HEK293 (cell line): Measurements from ENCODE around the gene XK.

ENCODE experiments used
- CTCF ChIA-PET: fragments of 350-600 bp; formaldehyde crosslinking; extraction: SDS; loops from one replicate; lab custom pipeline; 2021; ENCODE audit warnings: antibody characterized with exemption; lab: Yijun Ruan, JAX
- POLR2A ChIA-PET: fragments of 300-600 bp; formaldehyde crosslinking; extraction: SDS; loops from one replicate; lab custom pipeline; 2020; ENCODE audit warnings: antibody characterized with exemption, inconsistent platforms; lab: Yijun Ruan, JAX
- H3K27ac ChIP-seq: fragments of 200-500 bp; sonication (Bioruptor generic); 2 replicates; pipeline ENCODE4 v1.5.1; 2014; ENCODE audit warnings: low read depth, low read length, control low read depth, inconsistent platforms; ENCODE audit errors: extremely low read depth
- H3K36me3 ChIP-seq, 2 experiments: fragments of 200-500 bp in 1 of 2; sonication (Bioruptor generic) in 1 of 2; 1 replicate in 1 of 2; 2 replicates in 1 of 2; pipeline ENCODE4 v1.5.1; 2014 to 2017; ENCODE audit warnings: inconsistent platforms in 2 of 2, low read length in 2 of 2; ENCODE audit not compliant: control insufficient read depth in 2 of 2, insufficient read depth in 1 of 2
- H3K4me1 ChIP-seq: fragments of 200-500 bp; sonication (Bioruptor generic); 2 replicates; pipeline ENCODE4 v1.5.1; 2014; ENCODE audit warnings: mild to moderate bottlenecking, low read length, inconsistent platforms; ENCODE audit not compliant: control insufficient read depth, insufficient read depth
- H3K4me3 ChIP-seq: 2 replicates; pipeline ENCODE4 v1.5.1; 2011; ENCODE audit warnings: low read depth, mild to moderate bottlenecking, control low read depth, low read length, moderate library complexity
- H3K9me3 ChIP-seq: fragments of 200-500 bp; sonication (Bioruptor generic); 2 replicates; pipeline ENCODE4 v1.5.1; 2014; ENCODE audit warnings: low read depth, low read length, inconsistent platforms; ENCODE audit not compliant: control insufficient read depth, insufficient read depth
- HOXC10 ChIP-seq: sonication (generic); formaldehyde crosslinking; IDR thresholded peaks from 2 replicates; pipeline ENCODE4 v1.8.1; 2023; ENCODE audit warnings: mild to moderate bottlenecking, missing genetic modification reagents
- KLF16 ChIP-seq: fragments of 450-650 bp; formaldehyde crosslinking; IDR thresholded peaks from 2 replicates; pipeline ENCODE4 v1.5.1; 2017; ENCODE audit warnings: missing biosample characterization, missing genetic modification characterization
- MZF1 ChIP-seq: fragments of 450-650 bp; formaldehyde crosslinking; IDR thresholded peaks from 2 replicates; pipeline ENCODE4 v1.5.1; 2017; ENCODE audit warnings: missing biosample characterization, missing genetic modification characterization, borderline replicate concordance
- ZBTB49 ChIP-seq: fragments of 450-650 bp; formaldehyde crosslinking; IDR thresholded peaks from 2 replicates; pipeline ENCODE4 v1.5.1; 2016; ENCODE audit warnings: missing biosample characterization, missing genetic modification characterization, low read depth
- ZNF362 ChIP-seq: fragments of 450-650 bp; formaldehyde crosslinking; IDR thresholded peaks from 2 replicates; pipeline ENCODE4 v1.5.1; 2016; ENCODE audit warnings: missing biosample characterization, missing genetic modification characterization
- ZNF37A ChIP-seq: fragments of 450-650 bp; IDR thresholded peaks from 2 replicates; pipeline ENCODE4 v1.5.1; 2018; ENCODE audit warnings: missing biosample characterization, missing genetic modification characterization
- ZNF433 ChIP-seq: fragments of 450-650 bp; formaldehyde crosslinking; IDR thresholded peaks from 2 replicates; pipeline ENCODE4 v1.5.1; 2016; ENCODE audit warnings: missing biosample characterization, missing genetic modification characterization, low read depth
- ZNF704 ChIP-seq: fragments of 450-650 bp; formaldehyde crosslinking; IDR thresholded peaks from 2 replicates; pipeline ENCODE4 v1.5.1; 2016; ENCODE audit warnings: missing biosample characterization, missing genetic modification characterization

The XK gene

GRCh38 chrX:37779857-37780256 is 94.3 kb downstream of the XK start, which contains the start of gene CYBB:
TSS of gene CYBB (plus strand) at chrX:37780059. CDS start at chrX:37780078, 19 bp downstream.
- POLR2A ChIA-PET: no interaction called here
- H3K9me3 ChIP-seq: no peaks in the 10 kb centered on the region
- no peak within 1 kb of the TSS for H3K4me3 ChIP-seq
- CTCF ChIA-PET: interaction anchor here (4.3 kb wide), 1 partner anchor 34 kb away, joined by 17 read pairs; no protein-coding TSS in a partner anchor
- H3K27ac ChIP-seq: no peak within 1 kb of the TSS
- no peaks in the 10 kb centered on the region for H3K36me3 ChIP-seq
- H3K4me1 ChIP-seq: no peaks in the 10 kb centered on the region
- TF ChIP-seq ZNF433 (tag by site-specific recombination) (no peak), KLF16 (tag by site-specific recombination) (no peak), ZNF362 (tag by site-specific recombination) (no peak), ZBTB49 (no peak)

GRCh38 chrX:37781081-37781480 is 95.5 kb downstream of the XK start:
- ChIA-PET POLR2A (no interaction called here), CTCF (interaction anchor here (0.6 to 4.3 kb wide), 2 partner anchors 36 to 380 kb away, joined by 3 to 17 read pairs; no protein-coding TSS in a partner anchor)
- Histone ChIP-seq H3K4me1 (no peaks in the 10 kb centered on the region), H3K9me3 (no peaks in the 10 kb centered on the region), H3K36me3 (no peaks in the 10 kb centered on the region), H3K27ac (no peak overlapping the region)
- TF ChIP-seq ZNF704 (no peak), HOXC10 (CRISPR knock-in tag) (no peak), MZF1 (tag by site-specific recombination) (no peak), ZNF37A (tag by site-specific recombination) (no peak)
- TF ChIP-seq, all 188 proteins: peak for 0
- no peak overlapping the region for H3K4me3 ChIP-seq
